ENCODE results near the gene ZNF385B.

ZNF385B gene

GRCh38 chr2:179543361-179543901 is 318.0 kb downstream of the ZNF385B start:
- Histone ChIP-seq H3K4me3 (ENCODE audit: low read depth, low read length) (no peak overlapping the region), H3K4me1 (ENCODE audit: control insufficient read depth, insufficient read depth, low read length) (no peaks in the 10 kb centered on the region), H3K27ac (ENCODE audit: extremely low read depth, low read depth, low read length) (no peak overlapping the region), H3K36me3 (ENCODE audit: control insufficient read depth in 2 of 2, insufficient read depth in 1 of 2, low read length in 2 of 2) (no peaks in the 10 kb centered on the region), H3K9me3 (ENCODE audit: control insufficient read depth, insufficient read depth, low read depth, low read length) (no peaks in the 10 kb centered on the region)
- ChIA-PET POLR2A (no interaction called here), CTCF (no interaction called here)
- TF ChIP-seq CTCF (tag by site-specific recombination; IDR thresholded peaks at IDR 0.05) = no peak
- no peak for TF ChIP-seq SALL2 (tag by site-specific recombination; IDR thresholded peaks at IDR 0.05; ENCODE audit: borderline replicate concordance)
- TF ChIP-seq ZNF2 (tag by site-specific recombination; IDR thresholded peaks at IDR 0.05) = no peak
- no peak for TF ChIP-seq ZNF561 (tag by site-specific recombination; IDR thresholded peaks at IDR 0.05; ENCODE audit: borderline replicate concordance)

GRCh38 chr2:179541586-179541985 is 319.8 kb downstream of the ZNF385B start:
- Histone ChIP-seq H3K27ac (ENCODE audit: extremely low read depth, low read depth, low read length) (no peak overlapping the region), H3K9me3 (ENCODE audit: control insufficient read depth, insufficient read depth, low read depth, low read length) (no peaks in the 10 kb centered on the region), H3K4me1 (ENCODE audit: control insufficient read depth, insufficient read depth, low read length) (no peaks in the 10 kb centered on the region), H3K4me3 (ENCODE audit: low read depth, low read length) (no peak overlapping the region), H3K36me3 (ENCODE audit: control insufficient read depth in 2 of 2, insufficient read depth in 1 of 2, low read length in 2 of 2) (no peaks in the 10 kb centered on the region)
- TF ChIP-seq ZSCAN5A (tag by site-specific recombination; IDR thresholded peaks at IDR 0.05) = no peak
- no peak for TF ChIP-seq ZFP69B (tag by site-specific recombination; IDR thresholded peaks at IDR 0.05)
- TF ChIP-seq ZBTB49 (tag by site-specific recombination; IDR thresholded peaks at IDR 0.05; ENCODE audit: low read depth) = no peak
- TF ChIP-seq ZNF768 (tag by site-specific recombination; IDR thresholded peaks at IDR 0.05) = no peak
- ChIA-PET CTCF (no interaction called here), POLR2A (no interaction called here)

- POLR2A ChIA-PET = no interaction called here
- no peak for TF ChIP-seq ZNF521 (tag by site-specific recombination; IDR thresholded peaks at IDR 0.05)
- TF ChIP-seq ZNF23 (tag by site-specific recombination; IDR thresholded peaks at IDR 0.05; ENCODE audit: borderline replicate concordance) = no peak
- CTCF ChIA-PET = no interaction called here
Measured at GRCh38 chr2:179539124-179539511, 322.3 kb downstream of the ZNF385B start.

GRCh38 chr2:179538406-179539123 is 322.8 kb downstream of the ZNF385B start:
- no peak overlapping the region for H3K4me3 ChIP-seq (ENCODE audit: low read depth, low read length)
- TF ChIP-seq ZNF626 (tag by site-specific recombination; IDR thresholded peaks at IDR 0.05) (no peak), PBX3 (CRISPR knock-in tag; IDR thresholded peaks at IDR 0.05) (no peak), ZEB2 (tag by site-specific recombination; IDR thresholded peaks at IDR 0.05) (no peak), ZNF23 (tag by site-specific recombination; IDR thresholded peaks at IDR 0.05; ENCODE audit: borderline replicate concordance) (no peak), HOXC10 (CRISPR knock-in tag; IDR thresholded peaks at IDR 0.05) (no peak), ZNF639 (tag by site-specific recombination; IDR thresholded peaks at IDR 0.05) (no peak), ZNF777 (tag by site-specific recombination; IDR thresholded peaks at IDR 0.05; ENCODE audit: borderline replicate concordance) (no peak)
- H3K27ac ChIP-seq (ENCODE audit: extremely low read depth, low read depth, low read length) = no peak overlapping the region
- ChIA-PET POLR2A (no interaction called here), CTCF (no interaction called here)
- H3K36me3 ChIP-seq (ENCODE audit: control insufficient read depth in 2 of 2, insufficient read depth in 1 of 2, low read length in 2 of 2) = no peaks in the 10 kb centered on the region
- H3K9me3 ChIP-seq (ENCODE audit: control insufficient read depth, insufficient read depth, low read depth, low read length) = no peaks in the 10 kb centered on the region
- H3K4me1 ChIP-seq (ENCODE audit: control insufficient read depth, insufficient read depth, low read length) = no peaks in the 10 kb centered on the region

More at GRCh38 chr2:179539124-179539511, 322.3 kb downstream of the ZNF385B start:
- H3K9me3 ChIP-seq (ENCODE audit: control insufficient read depth, insufficient read depth, low read depth, low read length) = no peaks in the 10 kb centered on the region
- H3K36me3 ChIP-seq (ENCODE audit: control insufficient read depth in 2 of 2, insufficient read depth in 1 of 2, low read length in 2 of 2) = no peaks in the 10 kb centered on the region
- no peaks in the 10 kb centered on the region for H3K4me1 ChIP-seq (ENCODE audit: control insufficient read depth, insufficient read depth, low read length)
- no peak overlapping the region for H3K27ac ChIP-seq (ENCODE audit: extremely low read depth, low read depth, low read length)
- no peak overlapping the region for H3K4me3 ChIP-seq (ENCODE audit: low read depth, low read length)
